Mesodermal cell (in vitro differentiated cells): ENCODE results near the gene INPPL1.
"Not testable (repeated sequence)": the region's sequence is repeated elsewhere in the genome, so short reads cannot be mapped to it uniquely, and the experiment has no call there.

ENCODE experiments used
- H3K27ac ChIP-seq: 2 replicates; pipeline ENCODE4 v1.7.0; 2013; ENCODE audit warnings: mild to moderate bottlenecking, low read depth, low read length, moderate library complexity; ENCODE audit not compliant: severe bottlenecking
- H3K36me3 ChIP-seq: 2 replicates; pipeline ENCODE4 v1.7.1; 2013; ENCODE audit warnings: mild to moderate bottlenecking, low read length, moderate library complexity; ENCODE audit not compliant: control insufficient read depth, insufficient read depth
- H3K4me1 ChIP-seq: one replicate; pipeline ENCODE4 v1.7.1; 2013; ENCODE audit warnings: mild to moderate bottlenecking, low read length; ENCODE audit not compliant: insufficient read depth, control insufficient read depth, poor library complexity, severe bottlenecking
- H3K4me3 ChIP-seq: 2 replicates; pipeline ENCODE4 v1.7.0; 2013; ENCODE audit warnings: low read length, control low read depth, mild to moderate bottlenecking; ENCODE audit not compliant: insufficient read depth, poor library complexity, severe bottlenecking; ENCODE audit errors: extremely low read depth
- H3K9me3 ChIP-seq: 2 replicates; pipeline ENCODE4 v1.7.1; 2013; ENCODE audit warnings: mild to moderate bottlenecking, low read length, moderate library complexity; ENCODE audit not compliant: control insufficient read depth
- WGBS, 2 experiments: methylation state at CpG; one replicate each; pipeline ENCODE4 v1.1.5; 2013; ENCODE audit warnings: missing lambda C conversion rate in 2 of 2; ENCODE audit not compliant: insufficient coverage in 2 of 2; 5-methylcytosine and 5-hydroxymethylcytosine counted together

The INPPL1 gene

DNA sequence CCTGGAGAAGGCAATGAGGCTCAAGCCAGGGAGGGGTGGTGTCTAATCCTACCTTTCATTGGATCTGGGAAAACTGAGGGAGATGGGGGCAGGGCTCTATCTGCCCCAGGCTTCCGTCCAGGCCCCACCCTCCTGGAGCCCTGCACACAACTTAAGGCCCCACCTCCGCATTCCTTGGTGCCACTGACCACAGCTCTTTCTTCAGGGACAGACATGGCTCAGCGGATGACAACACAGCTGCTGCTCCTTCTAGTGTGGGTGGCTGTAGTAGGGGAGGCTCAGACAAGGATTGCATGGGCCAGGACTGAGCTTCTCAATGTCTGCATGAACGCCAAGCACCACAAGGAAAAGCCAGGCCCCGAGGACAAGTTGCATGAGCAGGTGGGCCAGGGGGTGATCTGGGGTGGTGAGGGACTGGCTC, 32.6 kb upstream of the INPPL1 start, which contains the start of gene FOLR1:
TSS of gene FOLR1 (plus strand) at position 180 of the 421 bp plus-strand sequence. CDS start at position 214, 34 bp downstream.
- WGBS, 2 experiments: 61 to 73% methylated on average over 3 to 4 of the region's 5 CpGs
- Histone ChIP-seq H3K4me1 (peaks cover 17% of the 10 kb centered on the region), H3K27ac (no peak within 1 kb of the TSS), H3K4me3 (no peak within 1 kb of the TSS), H3K9me3 (no peaks in the 10 kb centered on the region), H3K36me3 (no peaks in the 10 kb centered on the region)

GRCh38 chr11:72195518-72196270, 28.9 kb upstream of the INPPL1 start:
- Histone ChIP-seq H3K36me3 (no peaks in the 10 kb centered on the region), H3K4me3 (no peak overlapping the region), H3K9me3 (no peaks in the 10 kb centered on the region), H3K4me1 (peaks cover 10% of the 10 kb centered on the region), H3K27ac (no peak overlapping the region)
- WGBS, 2 experiments: 90 to 97% methylated on average over 9 to 11 of the region's 12 CpGs

GRCh38 chr11:72201445-72201844, 23.1 kb upstream of the INPPL1 start:
- H3K9me3 ChIP-seq, H3K4me3 ChIP-seq, H3K4me1 ChIP-seq, H3K27ac ChIP-seq, H3K36me3 ChIP-seq: not testable (repeated sequence)
- WGBS, 2 experiments: 93 to 95% methylated on average over 34 to 37 of the region's 43 CpGs

DNA sequence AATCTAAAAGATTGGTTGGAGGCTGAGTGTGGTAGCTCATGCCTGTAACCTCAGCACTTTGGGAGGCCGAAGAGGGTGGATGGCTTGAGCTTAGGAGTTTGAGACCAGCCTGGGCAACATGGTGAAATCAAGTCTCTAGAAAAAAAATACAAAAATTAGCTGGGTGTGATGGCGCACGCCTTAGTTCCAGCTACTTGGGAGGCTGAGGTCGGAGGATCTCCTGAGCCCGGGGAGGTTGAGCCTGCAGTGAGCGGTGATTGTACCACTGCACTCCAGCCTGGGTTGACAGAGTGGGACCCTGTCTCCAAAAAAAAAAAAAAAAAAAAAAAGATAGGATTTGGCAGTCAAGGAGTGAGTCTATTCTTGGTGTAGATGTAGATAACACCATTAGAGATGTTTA, 22.0 kb upstream of the INPPL1 start:
- Histone ChIP-seq H3K27ac (no peak overlapping the region), H3K36me3 (no peaks in the 10 kb centered on the region), H3K9me3 (no peaks in the 10 kb centered on the region), H3K4me3 (no peak overlapping the region), H3K4me1 (no peaks in the 10 kb centered on the region)
- 96 to 98% methylated on average over 6 of the region's 6 CpGs for WGBS, 2 experiments

GRCh38 chr11:72203163-72203562, 21.4 kb upstream of the INPPL1 start:
- 100% methylated on average over 1 of the region's 2 CpGs for WGBS, 2 experiments
- Histone ChIP-seq H3K4me3 (no peak overlapping the region), H3K9me3 (no peaks in the 10 kb centered on the region), H3K4me1 (no peaks in the 10 kb centered on the region), H3K36me3 (no peaks in the 10 kb centered on the region), H3K27ac (no peak overlapping the region)

DNA sequence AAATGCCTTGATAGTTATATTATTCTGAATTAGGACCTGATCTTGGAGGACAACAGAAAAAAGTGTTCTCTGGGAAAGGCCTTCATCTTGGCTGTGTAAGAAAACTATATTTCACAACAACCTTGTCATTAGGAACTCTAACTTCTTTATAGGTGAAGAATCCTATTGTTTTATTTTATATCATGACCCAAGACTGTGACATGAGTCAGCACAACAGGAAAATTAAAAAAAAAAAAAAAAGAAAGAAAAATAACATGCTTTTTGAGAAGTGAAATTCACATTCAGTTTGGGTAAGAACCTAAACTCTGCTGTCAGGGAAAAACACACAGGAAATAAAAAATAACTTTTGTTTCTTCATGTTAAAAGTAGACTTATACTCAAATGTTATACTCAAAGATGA, 19.7 kb upstream of the INPPL1 start:
- Histone ChIP-seq H3K4me1 (no peaks in the 10 kb centered on the region), H3K9me3 (no peaks in the 10 kb centered on the region), H3K27ac (no peak overlapping the region), H3K36me3 (no peaks in the 10 kb centered on the region), H3K4me3 (no peak overlapping the region)

DNA sequence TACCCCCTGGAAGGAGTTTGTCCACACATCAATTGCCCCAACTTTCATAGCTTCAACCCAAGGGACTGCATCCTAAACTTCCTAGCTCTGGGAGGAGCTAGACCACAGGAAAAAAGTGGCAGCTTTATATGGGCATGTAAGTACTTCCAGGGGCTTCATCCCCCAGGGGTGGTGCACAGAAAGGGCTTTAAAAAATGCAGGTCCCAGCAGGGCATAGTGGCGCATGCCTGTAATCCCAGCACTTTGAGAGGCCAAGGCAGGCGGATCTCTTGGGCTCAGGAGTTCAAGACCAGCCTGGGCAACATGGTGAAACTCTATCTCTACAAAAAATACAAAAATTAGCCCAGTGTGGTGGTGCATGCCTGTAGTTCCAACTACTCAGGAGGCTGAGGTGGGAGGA, 17.8 kb upstream of the INPPL1 start:
- 79 to 88% methylated on average over 1 to 2 of the region's 2 CpGs for WGBS, 2 experiments
- H3K27ac ChIP-seq, H3K36me3 ChIP-seq, H3K4me1 ChIP-seq, H3K9me3 ChIP-seq, H3K4me3 ChIP-seq: not testable (repeated sequence)

DNA sequence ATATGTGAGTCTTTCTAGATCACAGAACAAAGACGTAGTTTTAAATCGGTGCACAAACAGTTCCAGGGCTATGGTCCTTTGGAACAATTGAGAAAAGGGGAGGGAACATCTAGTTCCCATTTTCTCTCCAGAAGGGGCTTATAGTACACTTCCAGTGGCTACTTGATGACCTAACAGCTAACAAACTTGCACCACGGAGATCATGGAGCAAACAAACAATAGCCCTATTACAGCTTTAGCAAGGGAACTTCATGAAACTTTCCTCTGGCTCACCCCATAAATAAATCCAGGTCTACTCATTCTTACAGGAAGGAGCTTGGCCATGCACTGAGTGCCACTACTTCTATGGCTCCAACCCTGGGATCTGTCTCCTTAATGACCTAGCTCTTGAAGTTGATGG, 16.3 kb upstream of the INPPL1 start:
- Histone ChIP-seq H3K9me3 (no peaks in the 10 kb centered on the region), H3K4me1 (no peaks in the 10 kb centered on the region), H3K4me3 (no peak overlapping the region), H3K27ac (no peak overlapping the region), H3K36me3 (no peaks in the 10 kb centered on the region)
- WGBS, 2 experiments: 64 to 91% methylated on average over 3 of the region's 3 CpGs

- H3K27ac ChIP-seq: no peak overlapping the region
- 65 to 90% methylated on average over 2 to 4 of the region's 4 CpGs for WGBS, 2 experiments
- no peaks in the 10 kb centered on the region for H3K36me3 ChIP-seq
Measured at GRCh38 chr11:72209101-72209500, 15.5 kb upstream of the INPPL1 start.

DNA sequence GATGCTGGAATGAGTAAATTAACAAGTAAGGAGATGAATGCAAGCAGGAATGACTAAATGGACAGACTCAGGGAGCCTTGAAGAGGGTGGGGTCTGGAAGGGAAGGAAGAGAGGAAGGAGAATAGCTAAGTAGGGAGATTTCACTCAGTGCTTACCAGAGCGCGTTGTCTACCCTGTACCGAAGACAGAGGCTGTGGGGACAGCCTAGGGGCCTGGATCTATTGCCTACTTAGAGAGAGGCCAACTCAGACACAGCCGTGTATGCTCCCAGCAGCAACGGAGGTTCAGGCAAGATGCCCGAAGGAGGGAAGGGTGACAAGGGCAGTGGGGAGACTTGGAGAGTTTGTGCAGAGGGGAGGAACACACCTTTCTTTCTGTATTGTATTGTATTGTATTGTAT, 7.9 kb upstream of the INPPL1 start, which contains the start of gene FOLR2:
TSS of gene FOLR2 (plus strand) at position 157 of the 400 bp plus-strand sequence. CDS start 1,791 bp downstream, outside the sequence.
- no peaks in the 10 kb centered on the region for H3K36me3 ChIP-seq
- no peaks in the 10 kb centered on the region for H3K4me1 ChIP-seq
- 91 to 92% methylated on average over 3 to 6 of the region's 6 CpGs for WGBS, 2 experiments
- no peak within 1 kb of the TSS for H3K27ac ChIP-seq
- no peak within 1 kb of the TSS for H3K4me3 ChIP-seq
- no peaks in the 10 kb centered on the region for H3K9me3 ChIP-seq

More at GRCh38 chr11:72209101-72209500, 15.5 kb upstream of the INPPL1 start:
- Histone ChIP-seq H3K4me3 (no peak overlapping the region), H3K9me3 (no peaks in the 10 kb centered on the region), H3K4me1 (no peaks in the 10 kb centered on the region)

DNA sequence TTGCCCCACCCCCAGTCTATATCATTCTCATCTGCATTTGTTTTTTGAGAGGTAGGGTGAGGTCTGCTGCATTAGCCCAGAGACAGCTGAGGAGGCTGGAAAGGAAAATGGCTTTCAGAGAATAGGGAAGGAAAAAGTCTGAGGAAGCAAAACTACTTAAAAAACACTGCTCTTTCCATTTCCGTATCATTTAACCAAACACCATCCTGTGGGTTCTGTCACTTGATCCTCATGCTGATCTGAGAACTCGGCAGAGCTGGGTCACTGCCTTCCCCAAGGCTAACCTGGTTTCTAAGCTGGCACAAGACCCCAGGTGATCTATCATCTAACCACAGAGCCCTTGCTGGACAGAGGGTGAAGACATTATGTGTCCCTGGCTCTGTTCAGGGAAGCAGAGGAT, 6.7 kb upstream of the INPPL1 start:
- Histone ChIP-seq H3K4me3 (no peak overlapping the region), H3K27ac (no peak overlapping the region), H3K9me3 (no peaks in the 10 kb centered on the region), H3K36me3 (no peaks in the 10 kb centered on the region), H3K4me1 (peaks cover 7% of the 10 kb centered on the region)
- WGBS, 2 experiments: 44 to 60% methylated on average over 1 to 2 of the region's 2 CpGs
